Cardiac fibroblast (primary cell): ENCODE data around the gene SIGLEC15.

Source experiments
- DNase-seq, 2 donors: peaks; one replicate each; pipeline versions ENCODE4 v3.0.0 to v3.0.0-alpha.2; 2010; ENCODE audit warnings: low read depth in 2 of 2
- H3K4me3 ChIP-seq, 2 donors: replicated peaks in 1 of 2; 1 replicate in 1 of 2; 2 replicates in 1 of 2; pipeline ENCODE4 v1.5.1; 2011; ENCODE audit warnings: low read depth in 2 of 2, low read length in 2 of 2, mild to moderate bottlenecking in 2 of 2, moderate library complexity in 1 of 2
- TF ChIP-seq, protein P1 (sequence below): IDR thresholded peaks from one replicate; pipeline ENCODE4 v1.5.1; 2011; ENCODE audit warnings: low read depth, mild to moderate bottlenecking, low read length, inconsistent platforms

The SIGLEC15 gene

DNA sequence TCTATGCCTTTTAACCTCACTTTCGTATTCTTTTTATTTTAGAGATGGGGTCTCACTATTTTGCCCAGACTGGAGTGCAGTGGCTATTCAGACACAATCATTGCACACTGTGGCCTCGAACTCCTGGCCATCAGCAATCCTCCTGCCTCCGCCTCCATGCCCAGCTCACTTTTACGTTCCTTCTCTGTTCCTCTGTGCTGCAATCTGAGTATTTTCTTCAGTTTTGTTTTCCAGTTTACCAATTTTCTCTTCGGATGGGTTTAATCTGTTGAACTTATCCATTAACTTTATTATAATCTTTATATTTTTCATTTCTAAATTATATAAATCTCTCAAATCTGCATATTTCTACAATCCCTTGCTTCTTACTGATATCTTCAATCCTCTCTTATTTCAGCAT lies 38.6 kb downstream of the SIGLEC15 start:
- TF ChIP-seq, protein P1, sequence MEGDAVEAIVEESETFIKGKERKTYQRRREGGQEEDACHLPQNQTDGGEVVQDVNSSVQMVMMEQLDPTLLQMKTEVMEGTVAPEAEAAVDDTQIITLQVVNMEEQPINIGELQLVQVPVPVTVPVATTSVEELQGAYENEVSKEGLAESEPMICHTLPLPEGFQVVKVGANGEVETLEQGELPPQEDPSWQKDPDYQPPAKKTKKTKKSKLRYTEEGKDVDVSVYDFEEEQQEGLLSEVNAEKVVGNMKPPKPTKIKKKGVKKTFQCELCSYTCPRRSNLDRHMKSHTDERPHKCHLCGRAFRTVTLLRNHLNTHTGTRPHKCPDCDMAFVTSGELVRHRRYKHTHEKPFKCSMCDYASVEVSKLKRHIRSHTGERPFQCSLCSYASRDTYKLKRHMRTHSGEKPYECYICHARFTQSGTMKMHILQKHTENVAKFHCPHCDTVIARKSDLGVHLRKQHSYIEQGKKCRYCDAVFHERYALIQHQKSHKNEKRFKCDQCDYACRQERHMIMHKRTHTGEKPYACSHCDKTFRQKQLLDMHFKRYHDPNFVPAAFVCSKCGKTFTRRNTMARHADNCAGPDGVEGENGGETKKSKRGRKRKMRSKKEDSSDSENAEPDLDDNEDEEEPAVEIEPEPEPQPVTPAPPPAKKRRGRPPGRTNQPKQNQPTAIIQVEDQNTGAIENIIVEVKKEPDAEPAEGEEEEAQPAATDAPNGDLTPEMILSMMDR: no peak
- H3K4me3 ChIP-seq: no peak overlapping the region
- DNase-seq: no peak

DNA sequence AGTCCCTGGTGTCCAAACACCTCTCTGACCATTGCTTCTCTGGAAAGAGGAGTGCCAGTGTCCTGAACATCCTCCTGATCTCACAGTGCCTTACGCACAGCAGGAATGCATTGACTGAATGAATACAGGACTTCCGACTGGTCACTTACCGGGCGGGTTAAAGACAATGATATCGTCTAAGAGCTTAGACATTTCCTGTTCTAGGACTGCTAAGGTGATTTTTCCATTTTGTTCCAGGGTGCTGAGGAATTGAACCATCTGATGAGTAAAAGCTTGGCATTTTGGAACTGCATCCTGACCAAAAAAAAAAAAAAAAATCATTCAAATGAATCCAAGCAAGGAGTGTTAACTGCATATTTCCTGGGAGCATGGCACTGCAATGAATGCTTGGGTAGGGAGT lies 40.0 kb downstream of the SIGLEC15 start:
- TF ChIP-seq, protein P1: no peak
- peak in 1 of 2 donors; percentile 77 for DNase-seq
- no peak overlapping the region for H3K4me3 ChIP-seq

DNA sequence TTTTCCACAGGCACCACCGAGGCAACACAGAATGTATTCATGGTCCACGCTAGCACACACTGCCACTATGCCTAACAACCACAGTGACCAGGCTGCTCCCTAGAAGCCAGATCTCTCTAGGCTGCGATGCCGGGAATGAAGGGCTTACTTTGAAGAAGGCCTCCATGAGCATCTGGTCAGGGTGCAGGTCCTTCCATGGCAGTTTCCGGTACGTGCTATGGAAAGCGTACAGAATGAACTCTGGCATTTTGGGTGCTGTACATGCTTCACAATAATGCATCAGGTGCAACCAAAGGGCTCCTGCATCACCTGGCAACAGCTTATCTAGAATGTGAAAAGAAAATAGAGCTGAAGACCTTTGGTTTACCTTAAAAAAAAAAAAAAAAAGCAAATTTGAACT lies 44.9 kb downstream of the SIGLEC15 start:
- TF ChIP-seq, protein P1: no peak

DNA sequence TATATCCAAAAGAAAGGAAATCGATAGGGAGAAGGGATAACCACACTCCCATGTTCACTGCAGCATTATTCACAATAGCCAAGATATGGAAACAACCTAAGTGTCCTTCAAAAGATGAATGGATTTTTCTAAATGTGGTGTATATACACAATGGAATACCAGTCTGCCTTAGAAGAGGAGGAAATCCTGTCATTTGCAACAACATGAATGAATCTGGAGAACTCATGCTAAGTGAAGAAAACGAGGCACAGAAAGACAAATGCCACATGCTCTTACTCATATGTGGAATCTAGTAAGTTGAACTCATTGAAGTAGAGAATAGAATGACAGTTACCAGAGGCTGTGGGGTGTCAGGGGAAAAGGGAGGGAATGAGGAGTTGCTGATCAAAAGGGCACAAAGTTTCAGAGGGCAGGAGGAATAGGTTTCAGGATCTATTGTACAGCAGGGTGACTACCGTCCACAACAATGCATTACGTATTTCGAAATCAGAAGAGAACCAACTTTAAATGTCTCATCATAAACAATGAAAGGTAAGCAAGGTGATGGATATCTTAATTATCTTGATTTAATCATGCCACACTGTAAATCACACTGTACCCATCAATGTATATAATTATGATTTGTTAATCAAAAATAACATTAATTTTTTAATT lies 46.1 kb downstream of the SIGLEC15 start:
- H3K4me3 ChIP-seq: no peak overlapping the region
- TF ChIP-seq, protein P1: no peak
- peak in 1 of 2 donors; percentile 64 for DNase-seq

More for the DNA sequence above, 44.9 kb downstream of the SIGLEC15 start:
- no peak for DNase-seq
- H3K4me3 ChIP-seq: no peak overlapping the region

DNA sequence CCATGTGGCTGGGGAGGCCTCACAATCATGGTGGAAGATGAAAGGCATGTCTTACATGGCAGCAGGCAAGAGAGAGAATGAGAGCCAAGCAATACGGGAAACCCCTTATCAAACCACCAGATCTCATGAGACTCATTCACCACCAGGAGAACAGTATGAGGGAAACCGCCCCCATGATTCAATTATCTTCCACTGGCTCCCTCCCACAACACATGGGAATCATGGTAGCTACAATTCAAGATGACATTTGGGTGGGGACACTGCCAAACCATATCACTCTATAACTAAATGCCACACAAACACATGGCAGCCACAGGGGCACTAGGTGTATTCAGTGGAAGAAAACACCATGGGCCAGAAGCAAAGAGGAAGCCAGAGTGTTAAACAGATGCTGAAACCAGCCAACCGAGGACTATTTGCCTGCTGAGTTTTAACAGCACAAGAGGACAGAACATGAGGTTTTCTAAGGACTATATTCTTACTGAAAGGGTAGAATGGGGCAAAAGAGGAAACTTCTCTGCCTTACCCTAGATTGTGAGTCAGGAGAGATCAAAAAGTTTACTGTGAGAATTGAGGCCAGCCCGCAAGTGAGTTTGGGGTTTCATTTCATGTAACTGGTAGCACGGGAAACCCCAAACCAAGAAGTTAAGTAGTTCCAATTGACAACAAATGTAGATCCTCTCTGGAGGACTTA lies 49.2 kb downstream of the SIGLEC15 start:
- H3K4me3 ChIP-seq: no peak overlapping the region
- TF ChIP-seq, protein P1: no peak
- peak in 1 of 2 donors; percentile 43 for DNase-seq

DNA sequence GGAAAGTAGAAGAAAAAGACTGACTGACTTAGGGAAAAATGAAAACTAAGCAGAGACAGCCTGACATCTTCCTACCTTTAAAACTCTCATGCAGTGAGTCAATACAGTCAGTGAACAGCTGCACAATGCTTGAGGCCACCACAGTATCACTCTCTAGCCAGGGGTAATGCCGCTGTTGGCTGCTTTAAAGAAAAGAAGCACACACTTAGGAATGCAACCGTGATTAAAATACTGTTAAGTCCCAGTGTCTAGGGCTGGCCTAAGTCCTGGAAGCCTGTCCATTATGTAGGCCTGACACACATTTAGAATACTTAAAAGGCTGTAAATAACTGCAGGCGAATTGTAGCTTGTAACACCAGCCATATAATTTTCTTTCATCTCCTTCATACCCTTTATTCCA lies 50.7 kb downstream of the SIGLEC15 start:
- DNase-seq: no peak
- no peak overlapping the region for H3K4me3 ChIP-seq
- TF ChIP-seq, protein P1: no peak
